ENCODE results near the gene DOCK2. TPM values are rescaled to one million over a fixed set of nuclear protein-coding genes. Genes with fewer than 3 reads are reported as not detected.

The DOCK2 gene
- polyA plus RNA-seq, 3 donors: 57.5 to 178 (median 115) TPM

DNA sequence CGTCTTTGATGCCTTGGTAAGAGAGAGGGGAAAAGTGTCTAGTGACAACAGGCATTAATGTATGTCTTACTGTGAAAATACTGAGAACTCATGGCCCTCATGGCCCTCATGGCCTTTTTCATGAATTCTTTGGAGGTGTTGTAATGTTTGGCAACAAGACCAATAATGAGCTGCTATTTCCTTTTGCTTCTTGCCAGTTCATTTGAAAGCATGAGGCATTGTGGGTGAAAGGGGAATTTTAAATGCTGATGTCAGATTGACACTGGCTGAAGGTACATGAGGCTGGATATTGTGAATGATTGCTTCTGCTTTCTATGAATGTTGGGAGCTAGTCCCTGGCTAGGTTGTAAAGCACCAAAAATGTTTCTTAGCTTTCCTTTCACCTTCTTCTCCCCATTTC is 79.2 kb downstream of the DOCK2 start:
- no peak overlapping the region for H3K4me3 ChIP-seq (replicated peaks in 1 of 3; ENCODE audit: low read depth in 2 of 3, low read length in 3 of 3)
- peaks cover 91% of the 10 kb centered on the region for H4K20me1 ChIP-seq (ENCODE audit: insufficient read depth, low read length)
- intact Hi-C loops (cut with micrococcal nuclease): no loop called here
- Mint-ChIP-seq H3K27ac (peak overlapping the region; percentile 86 to 98 (median 95)), H3K4me3 (no peak overlapping the region), H3K9me3 (no peaks in the 10 kb centered on the region), H3K27me3 (ENCODE audit: low read depth in 3 of 3) (peaks cover 0 to 1% (median 0%) of the 10 kb centered on the region in 3 donors), H3K4me1 (peaks cover 31% of the 10 kb centered on the region), H3K36me3 (peaks cover 94% of the 10 kb centered on the region in 2 donors)
- no peak overlapping the region for H3K9ac ChIP-seq (ENCODE audit: insufficient read depth, low read length, poor library complexity, severe bottlenecking)
- H2AFZ ChIP-seq (ENCODE audit: insufficient read depth, low read depth, low read length, poor library complexity, severe bottlenecking): no peak overlapping the region
- peaks cover 25 to 33% of the 10 kb centered on the region in 2 donors for H3K4me1 ChIP-seq (ENCODE audit: control insufficient read depth in 1 of 2, insufficient read depth in 2 of 2, low read length in 2 of 2)
- H3K9me3 ChIP-seq (replicated peaks in 1 of 2; ENCODE audit: control insufficient read depth in 1 of 2, insufficient read depth in 1 of 2, low read length in 2 of 2): no peaks in the 10 kb centered on the region
- H3K79me2 ChIP-seq (ENCODE audit: insufficient read depth, low read length): peaks cover 34% of the 10 kb centered on the region
- H3K4me2 ChIP-seq (replicated peaks; ENCODE audit: extremely low read depth, low read length, poor library complexity, severe bottlenecking): no peak overlapping the region
- DNase-seq: peak; percentile 44 to 88 (median 58)
- no peaks in the 10 kb centered on the region for H3K27me3 ChIP-seq (ENCODE audit: control insufficient read depth in 2 of 2, insufficient read depth in 2 of 2, low read length in 2 of 2)
- H3K27ac ChIP-seq (ENCODE audit: low read depth in 1 of 2, low read length in 2 of 2): peak overlapping the region in 1 of 2 donors; percentile 87
- TF ChIP-seq, protein P1, sequence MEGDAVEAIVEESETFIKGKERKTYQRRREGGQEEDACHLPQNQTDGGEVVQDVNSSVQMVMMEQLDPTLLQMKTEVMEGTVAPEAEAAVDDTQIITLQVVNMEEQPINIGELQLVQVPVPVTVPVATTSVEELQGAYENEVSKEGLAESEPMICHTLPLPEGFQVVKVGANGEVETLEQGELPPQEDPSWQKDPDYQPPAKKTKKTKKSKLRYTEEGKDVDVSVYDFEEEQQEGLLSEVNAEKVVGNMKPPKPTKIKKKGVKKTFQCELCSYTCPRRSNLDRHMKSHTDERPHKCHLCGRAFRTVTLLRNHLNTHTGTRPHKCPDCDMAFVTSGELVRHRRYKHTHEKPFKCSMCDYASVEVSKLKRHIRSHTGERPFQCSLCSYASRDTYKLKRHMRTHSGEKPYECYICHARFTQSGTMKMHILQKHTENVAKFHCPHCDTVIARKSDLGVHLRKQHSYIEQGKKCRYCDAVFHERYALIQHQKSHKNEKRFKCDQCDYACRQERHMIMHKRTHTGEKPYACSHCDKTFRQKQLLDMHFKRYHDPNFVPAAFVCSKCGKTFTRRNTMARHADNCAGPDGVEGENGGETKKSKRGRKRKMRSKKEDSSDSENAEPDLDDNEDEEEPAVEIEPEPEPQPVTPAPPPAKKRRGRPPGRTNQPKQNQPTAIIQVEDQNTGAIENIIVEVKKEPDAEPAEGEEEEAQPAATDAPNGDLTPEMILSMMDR (IDR thresholded peaks at IDR 0.05): no peak
- peaks cover 94 to 100% of the 10 kb centered on the region in 2 donors for H3K36me3 ChIP-seq (replicated peaks in 1 of 2; ENCODE audit: control insufficient read depth in 1 of 2, insufficient read depth in 2 of 2, low read length in 2 of 2)
- 100% methylated on average over 1 of the region's 1 CpG for WGBS (ENCODE audit: insufficient coverage)

DNA sequence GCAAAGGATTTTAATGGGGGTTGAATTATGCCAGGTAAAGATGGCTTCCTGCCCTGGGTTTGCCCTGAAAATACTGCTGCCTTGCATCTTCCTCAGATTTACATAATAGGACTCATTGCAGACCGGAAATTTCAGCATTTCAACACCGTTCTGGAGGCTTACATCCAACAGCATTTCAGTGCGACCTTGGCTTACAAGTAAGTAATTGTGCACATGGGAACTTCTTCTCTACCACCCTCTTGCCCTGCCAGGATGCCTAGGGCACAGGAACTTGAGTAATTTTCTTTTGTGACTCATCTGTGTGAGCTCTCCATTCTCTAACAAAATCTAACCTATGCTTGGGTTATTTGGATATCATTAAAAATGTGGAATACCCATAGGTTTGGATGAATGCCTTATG is 80.2 kb downstream of the DOCK2 start:
- Histone ChIP-seq H3K4me3 (replicated peaks in 1 of 3; ENCODE audit: low read depth in 2 of 3, low read length in 3 of 3) (peak overlapping the region in 1 of 3 experiments; percentile 13), H3K4me2 (replicated peaks; ENCODE audit: extremely low read depth, low read length, poor library complexity, severe bottlenecking) (peak overlapping the region; percentile 12), H4K20me1 (ENCODE audit: insufficient read depth, low read length) (peaks cover 91% of the 10 kb centered on the region), H3K4me1 (ENCODE audit: control insufficient read depth in 1 of 2, insufficient read depth in 2 of 2, low read length in 2 of 2) (peaks cover 25 to 33% of the 10 kb centered on the region in 2 donors), H2AFZ (ENCODE audit: insufficient read depth, low read depth, low read length, poor library complexity, severe bottlenecking) (no peak overlapping the region), H3K27ac (ENCODE audit: low read depth in 1 of 2, low read length in 2 of 2) (peak overlapping the region; percentile 57 to 87), H3K79me2 (ENCODE audit: insufficient read depth, low read length) (peaks cover 44% of the 10 kb centered on the region), H3K9ac (ENCODE audit: insufficient read depth, low read length, poor library complexity, severe bottlenecking) (no peak overlapping the region), H3K9me3 (replicated peaks in 1 of 2; ENCODE audit: control insufficient read depth in 1 of 2, insufficient read depth in 1 of 2, low read length in 2 of 2) (no peaks in the 10 kb centered on the region), H3K36me3 (replicated peaks in 1 of 2; ENCODE audit: control insufficient read depth in 1 of 2, insufficient read depth in 2 of 2, low read length in 2 of 2) (peaks cover 94 to 100% of the 10 kb centered on the region in 2 donors), H3K27me3 (ENCODE audit: control insufficient read depth in 2 of 2, insufficient read depth in 2 of 2, low read length in 2 of 2) (no peaks in the 10 kb centered on the region)
- Mint-ChIP-seq H3K9me3 (no peaks in the 10 kb centered on the region), H3K27me3 (ENCODE audit: low read depth in 3 of 3) (no peaks in the 10 kb centered on the region), H3K36me3 (peaks cover 94% of the 10 kb centered on the region in 2 donors), H3K4me1 (peaks cover 31% of the 10 kb centered on the region), H3K27ac (peak overlapping the region; percentile 86 to 98 (median 95)), H3K4me3 (no peak overlapping the region)
- TF ChIP-seq, protein P1 (IDR thresholded peaks at IDR 0.05): no peak
- DNase-seq: peak; percentile 83 to 97 (median 91)
- intact Hi-C loops (cut with micrococcal nuclease): no loop called here
- 41% methylated on average over 3 of the region's 3 CpGs for WGBS (ENCODE audit: insufficient coverage)

All from CD14-positive monocyte (primary cell).